NCI-H748 (cell line): ENCODE data around the gene DHX40.
"Not testable (repeated sequence)": the region's sequence is repeated elsewhere in the genome, so short reads cannot be mapped to it uniquely, and the experiment has no call there.

Experiments used
- DNase-seq: peaks from one replicate; lab custom pipeline; 2025; ENCODE audit not compliant: unreplicated experiment; lab: John Stamatoyannopoulos, UW

DHX40 gene

GRCh38 chr17:59627770-59628171, 62.4 kb downstream of the DHX40 start:
- DNase-seq, result no peak

DNA sequence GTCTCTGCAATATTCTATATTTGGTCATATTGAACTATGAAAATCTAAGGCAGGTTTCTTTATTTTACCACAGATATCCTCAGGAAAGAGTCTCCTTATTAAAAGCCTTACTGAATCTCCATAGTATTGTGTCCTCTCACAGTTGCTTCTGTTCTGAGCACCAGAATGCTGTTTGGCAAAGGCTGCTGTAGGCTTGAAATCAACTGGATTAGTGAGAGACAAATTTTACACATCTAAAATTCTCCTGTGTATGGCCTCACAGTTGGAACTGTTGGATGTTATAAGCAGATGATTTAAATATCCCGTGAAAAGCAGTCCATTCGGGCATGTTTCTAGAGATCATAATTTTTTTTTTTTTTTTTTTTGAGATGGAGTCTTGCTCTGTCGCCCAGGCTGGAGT, 63.8 kb downstream of the DHX40 start:
- no peak for DNase-seq

DNA sequence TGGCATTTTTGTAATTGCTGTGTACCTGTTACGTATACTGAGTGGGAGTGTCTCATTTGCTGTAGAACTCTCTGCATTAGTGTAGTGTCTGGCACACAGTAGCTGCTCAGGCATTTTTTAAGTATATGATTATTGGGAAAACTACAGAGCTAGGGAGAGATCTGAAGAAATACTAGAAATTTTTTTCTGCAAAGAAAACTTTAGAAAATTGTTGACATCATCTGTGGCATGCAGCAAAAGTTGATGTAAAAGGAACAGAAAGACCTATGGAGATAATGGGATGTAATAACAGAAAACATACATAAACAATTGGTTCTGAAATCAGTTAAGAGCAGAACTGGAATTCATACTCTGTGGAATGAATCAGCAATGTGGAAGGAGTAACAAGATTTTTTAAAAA, 65.9 kb downstream of the DHX40 start:
- DNase-seq, result no peak

GRCh38 chr17:59632398-59632797, 67.0 kb downstream of the DHX40 start:
- no peak for DNase-seq

DNA sequence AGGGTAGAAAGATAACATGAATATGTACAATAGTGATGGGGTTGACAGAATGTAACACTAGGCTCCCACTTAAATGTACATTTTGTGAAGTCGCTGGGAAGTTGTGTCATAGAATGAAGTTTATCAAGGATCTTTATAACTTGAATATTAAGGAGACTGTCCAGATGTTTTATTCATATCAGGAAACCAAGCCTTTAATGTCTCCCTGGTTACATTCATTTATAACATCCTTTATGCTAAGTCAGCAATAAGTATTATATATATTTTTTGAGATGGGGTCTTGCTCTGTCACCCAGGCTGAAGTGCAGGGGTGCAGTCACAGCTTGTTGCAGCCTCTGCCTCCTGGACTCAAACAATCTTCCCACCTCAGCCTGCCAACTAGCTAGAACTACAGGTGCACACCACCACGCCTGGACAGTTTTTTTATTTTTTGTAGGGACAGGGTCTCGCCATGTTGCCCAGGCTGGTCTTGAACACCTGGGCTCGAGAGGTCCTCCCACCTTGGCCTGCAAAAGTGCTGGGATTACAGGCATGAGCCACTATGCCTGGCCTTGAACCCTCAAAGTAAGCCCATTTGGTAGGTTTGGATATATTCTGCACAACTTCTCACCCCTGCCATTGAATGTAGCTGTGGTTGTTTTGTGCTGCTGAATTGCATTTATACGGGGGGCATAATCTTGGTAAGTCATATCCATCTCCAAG, 68.4 kb downstream of the DHX40 start:
- DNase-seq, result no peak

DNA sequence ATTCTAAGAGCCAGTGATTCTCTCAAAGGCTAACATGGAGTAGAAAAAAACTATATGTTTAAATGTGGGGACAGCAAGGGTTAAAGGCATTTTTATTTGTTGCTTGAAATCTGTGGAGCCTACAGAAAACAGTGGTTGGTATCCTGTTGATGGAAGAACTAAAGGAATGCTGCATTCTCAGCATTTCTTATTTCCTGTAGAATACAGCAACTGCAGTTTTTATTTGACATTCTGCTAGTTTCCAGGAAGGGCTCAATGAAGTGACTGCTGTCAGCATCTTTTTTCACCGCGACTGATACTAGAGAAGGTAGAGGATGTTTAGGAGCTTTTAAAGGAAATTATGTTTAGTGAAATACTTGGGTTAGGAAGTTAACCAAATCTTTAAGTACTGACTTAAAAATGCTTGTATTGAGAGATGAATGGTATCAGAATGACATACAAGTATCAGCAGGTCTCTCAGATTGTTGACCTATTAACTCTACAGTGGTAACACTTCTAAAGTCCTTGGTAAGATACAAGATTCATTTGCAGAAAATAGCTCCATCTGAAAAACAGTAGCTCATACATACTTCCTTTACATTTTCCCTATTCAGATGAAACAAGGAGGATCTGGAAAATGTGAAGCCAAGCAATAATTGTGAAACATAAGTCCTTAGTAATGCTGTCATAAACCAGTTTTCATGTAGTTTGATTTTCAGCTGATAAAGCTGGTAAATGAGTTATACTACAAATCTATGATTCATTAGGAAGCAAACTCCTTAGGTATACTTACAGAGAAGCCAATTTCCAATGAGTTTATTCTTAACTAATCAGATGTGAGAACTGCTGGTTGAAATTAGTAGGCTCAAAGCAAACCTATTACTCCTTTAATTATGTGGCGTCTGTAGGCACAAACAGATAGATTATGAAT, 69.5 kb downstream of the DHX40 start:
- no peak for DNase-seq

- no peak for DNase-seq
Measured at GRCh38 chr17:59637611-59638310, 72.4 kb downstream of the DHX40 start.

GRCh38 chr17:59638553-59638952, 73.1 kb downstream of the DHX40 start:
- DNase-seq, result no peak

- DNase-seq, result no peak
Measured at GRCh38 chr17:59641799-59642484, 76.5 kb downstream of the DHX40 start.

- no peak for DNase-seq
Measured at GRCh38 chr17:59642565-59642964, 77.2 kb downstream of the DHX40 start.

GRCh38 chr17:59643159-59644140, 78.0 kb downstream of the DHX40 start:
- DNase-seq, result no peak

- DNase-seq, result no peak
Measured at GRCh38 chr17:59647288-59647687, 81.9 kb downstream of the DHX40 start.

GRCh38 chr17:59649886-59650285, 84.5 kb downstream of the DHX40 start:
- no peak for DNase-seq

- DNase-seq, result no peak
Measured at GRCh38 chr17:59650642-59651041, 85.2 kb downstream of the DHX40 start.

- no peak for DNase-seq
Measured at GRCh38 chr17:59651346-59651745, 85.9 kb downstream of the DHX40 start.

DNA sequence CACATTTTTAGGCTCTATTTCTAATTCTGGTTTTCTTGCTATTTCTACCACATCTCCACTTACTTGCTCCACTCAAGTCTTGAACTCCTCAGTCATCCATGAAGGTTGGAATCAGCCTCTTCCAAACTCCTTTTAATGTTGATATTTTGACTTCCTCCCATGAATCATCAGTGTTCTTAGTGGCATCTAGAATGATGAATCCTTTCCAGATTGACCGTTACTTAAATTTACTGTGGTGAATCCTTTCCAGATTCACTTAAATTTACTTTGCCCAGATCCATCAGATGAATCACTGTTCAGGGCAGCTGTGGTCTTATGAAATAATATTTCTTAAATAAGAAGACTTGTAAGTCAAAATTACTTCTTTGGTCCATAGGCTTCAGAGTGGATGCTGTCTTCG, 86.7 kb downstream of the DHX40 start:
- DNase-seq, result no peak

GRCh38 chr17:59656624-59657023, 91.2 kb downstream of the DHX40 start:
- not testable (repeated sequence) for DNase-seq
